ENCODE data around the gene NBEA. TPM values are rescaled to one million over a fixed set of nuclear protein-coding genes. Genes with fewer than 3 reads are reported as not detected.

NBEA gene
- total RNA-seq, 4 donors from 2014 or later, result 21.5 to 60.4 (median 27.9) TPM

DNA sequence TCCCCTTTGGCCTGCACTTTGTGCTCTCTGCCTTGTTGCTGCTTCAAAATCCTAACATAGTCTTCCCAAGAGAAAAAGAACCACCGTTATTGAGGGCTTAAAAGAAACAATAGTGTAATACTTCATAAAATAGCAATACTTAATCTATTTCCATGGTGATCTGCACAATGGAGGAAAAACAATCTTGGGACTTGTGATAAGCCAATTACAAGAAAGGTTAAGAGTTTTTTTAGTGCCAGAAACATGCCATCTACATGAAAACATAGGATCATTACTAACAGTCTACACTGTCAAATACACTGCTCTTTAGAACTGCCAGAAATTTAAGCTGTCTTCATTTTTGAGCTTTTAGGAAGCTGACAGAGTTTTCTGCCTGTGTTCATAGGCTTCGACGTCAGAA, 588.5 kb downstream of the NBEA start:
- Histone ChIP-seq H3K4me3 (replicated peaks in 1 of 3) (no peak overlapping the region), H3K36me3 (no peaks in the 10 kb centered on the region), H3K4me1 (no peaks in the 10 kb centered on the region), H3K27me3 (no peaks in the 10 kb centered on the region), H3K9me3 (no peaks in the 10 kb centered on the region), H3K27ac (no peak overlapping the region)
- intact Hi-C loops (cut with DNase I), result no loop called here
- WGBS, 2 donors, result 74 to 86% methylated on average over 3 of the region's 3 CpGs
- DNase-seq, result no peak
- TF ChIP-seq POLR2A (IDR thresholded peaks at IDR 0.05), result no peak
- TF ChIP-seq, protein P1, sequence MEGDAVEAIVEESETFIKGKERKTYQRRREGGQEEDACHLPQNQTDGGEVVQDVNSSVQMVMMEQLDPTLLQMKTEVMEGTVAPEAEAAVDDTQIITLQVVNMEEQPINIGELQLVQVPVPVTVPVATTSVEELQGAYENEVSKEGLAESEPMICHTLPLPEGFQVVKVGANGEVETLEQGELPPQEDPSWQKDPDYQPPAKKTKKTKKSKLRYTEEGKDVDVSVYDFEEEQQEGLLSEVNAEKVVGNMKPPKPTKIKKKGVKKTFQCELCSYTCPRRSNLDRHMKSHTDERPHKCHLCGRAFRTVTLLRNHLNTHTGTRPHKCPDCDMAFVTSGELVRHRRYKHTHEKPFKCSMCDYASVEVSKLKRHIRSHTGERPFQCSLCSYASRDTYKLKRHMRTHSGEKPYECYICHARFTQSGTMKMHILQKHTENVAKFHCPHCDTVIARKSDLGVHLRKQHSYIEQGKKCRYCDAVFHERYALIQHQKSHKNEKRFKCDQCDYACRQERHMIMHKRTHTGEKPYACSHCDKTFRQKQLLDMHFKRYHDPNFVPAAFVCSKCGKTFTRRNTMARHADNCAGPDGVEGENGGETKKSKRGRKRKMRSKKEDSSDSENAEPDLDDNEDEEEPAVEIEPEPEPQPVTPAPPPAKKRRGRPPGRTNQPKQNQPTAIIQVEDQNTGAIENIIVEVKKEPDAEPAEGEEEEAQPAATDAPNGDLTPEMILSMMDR (IDR thresholded peaks at IDR 0.05), result no peak

DNA sequence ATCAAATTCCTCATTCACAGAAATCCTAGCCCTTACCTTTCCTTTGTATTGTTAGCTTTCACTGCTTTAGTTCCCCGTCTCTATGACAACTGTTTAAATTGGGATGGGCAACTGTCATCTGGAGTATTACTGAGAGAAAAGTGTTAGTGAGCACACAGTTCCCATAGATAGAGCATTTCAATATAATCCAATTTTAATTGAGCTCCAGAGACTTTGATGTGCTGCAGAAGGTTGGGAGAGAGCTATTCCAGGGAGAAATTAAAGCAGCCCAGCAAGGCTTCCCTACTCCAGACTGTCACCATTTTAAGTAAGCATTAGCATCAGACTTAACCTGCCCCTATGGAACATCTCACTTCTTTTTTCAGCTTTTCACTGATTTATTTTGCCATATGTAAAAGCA, 589.5 kb downstream of the NBEA start:
- intact Hi-C loops (cut with DNase I), result no loop called here
- 95 to 98% methylated on average over 1 of the region's 1 CpG for WGBS, 2 donors
- no peak for DNase-seq
- Histone ChIP-seq H3K9me3 (no peaks in the 10 kb centered on the region), H3K4me1 (no peaks in the 10 kb centered on the region), H3K36me3 (no peaks in the 10 kb centered on the region), H3K27ac (no peak overlapping the region), H3K4me3 (replicated peaks in 1 of 3) (no peak overlapping the region), H3K27me3 (no peaks in the 10 kb centered on the region)
- TF ChIP-seq POLR2A (IDR thresholded peaks at IDR 0.05), result no peak
- TF ChIP-seq, protein P1 (IDR thresholded peaks at IDR 0.05), result no peak

DNA sequence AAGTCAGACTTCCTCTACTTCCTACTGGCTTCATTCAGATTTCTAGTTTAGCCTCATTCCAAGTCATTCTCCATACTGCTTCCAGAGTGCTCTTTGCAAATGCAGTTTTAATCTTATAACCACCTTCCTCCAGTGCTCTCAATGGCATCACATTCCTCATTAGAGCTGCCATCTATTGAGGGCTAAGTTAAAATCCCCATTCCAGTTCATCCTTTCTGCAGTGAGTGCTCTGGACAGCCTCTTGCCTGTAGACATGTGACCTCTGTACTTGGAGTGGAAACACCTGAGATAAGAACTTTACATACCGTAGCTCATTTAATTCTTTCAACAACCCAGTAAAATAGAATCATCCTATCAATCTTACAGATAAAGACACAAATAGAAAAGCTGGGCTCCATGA, 592.3 kb downstream of the NBEA start:
- no peaks in the 10 kb centered on the region for H3K36me3 ChIP-seq
- H3K27ac ChIP-seq, result no peak overlapping the region
- no peak for DNase-seq
- H3K4me1 ChIP-seq, result no peaks in the 10 kb centered on the region
- intact Hi-C loops (cut with DNase I), result no loop called here
- H3K9me3 ChIP-seq, result no peaks in the 10 kb centered on the region
- 84 to 85% methylated on average over 1 of the region's 1 CpG for WGBS, 2 donors
- H3K27me3 ChIP-seq, result no peaks in the 10 kb centered on the region
- H3K4me3 ChIP-seq (replicated peaks in 1 of 3), result no peak overlapping the region
- TF ChIP-seq, protein P1 (IDR thresholded peaks at IDR 0.05), result no peak
- no peak for TF ChIP-seq POLR2A (IDR thresholded peaks at IDR 0.05)

DNA sequence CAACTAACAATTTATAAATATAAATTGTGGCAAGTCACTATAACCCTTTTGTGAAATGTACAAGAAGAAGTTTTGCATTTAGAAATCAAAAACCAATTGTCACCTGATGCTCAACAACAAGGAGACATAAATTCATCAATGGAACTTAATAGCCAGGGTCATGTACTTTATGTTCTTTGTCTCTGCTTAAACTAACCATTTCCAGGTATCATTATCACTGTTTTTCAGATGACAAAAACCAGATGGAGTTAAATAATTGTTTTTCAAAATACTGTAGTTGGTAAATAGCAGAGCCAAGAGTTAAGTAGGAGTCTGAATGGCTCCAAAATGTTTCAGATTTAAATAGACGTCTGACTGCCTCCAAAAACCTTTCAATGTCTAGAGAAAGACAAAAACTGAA, 606.7 kb downstream of the NBEA start:
- Histone ChIP-seq H3K27ac (no peak overlapping the region), H3K9me3 (no peaks in the 10 kb centered on the region), H3K36me3 (no peaks in the 10 kb centered on the region), H3K4me1 (no peaks in the 10 kb centered on the region), H3K4me3 (replicated peaks in 1 of 3) (no peak overlapping the region), H3K27me3 (no peaks in the 10 kb centered on the region)
- WGBS, 2 donors, result 83 to 91% methylated on average over 1 of the region's 1 CpG
- TF ChIP-seq POLR2A (IDR thresholded peaks at IDR 0.05), result no peak
- TF ChIP-seq, protein P1 (IDR thresholded peaks at IDR 0.05), result no peak
- DNase-seq, result no peak
- intact Hi-C loops (cut with DNase I), result no loop called here

DNA sequence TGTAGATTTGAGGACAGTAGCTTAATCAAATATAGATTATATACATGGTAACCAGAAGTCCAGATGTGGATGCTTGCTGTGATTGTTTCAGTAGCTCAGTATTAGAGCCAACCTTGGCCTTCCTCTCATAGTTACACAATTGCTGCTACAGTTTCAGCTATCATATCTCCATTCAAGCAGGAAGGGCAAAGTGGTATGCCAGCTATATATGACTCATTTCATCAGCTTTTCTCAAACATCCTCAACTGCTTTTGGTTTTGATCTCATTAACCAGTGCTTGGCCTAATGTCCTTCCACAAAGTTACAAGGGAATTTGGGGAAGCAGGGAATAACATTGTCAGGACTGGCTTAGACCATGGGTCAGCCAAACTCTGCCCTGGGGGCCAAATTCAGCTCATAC, 607.4 kb downstream of the NBEA start:
- no peaks in the 10 kb centered on the region for H3K36me3 ChIP-seq
- no peaks in the 10 kb centered on the region for H3K27me3 ChIP-seq
- TF ChIP-seq POLR2A (IDR thresholded peaks at IDR 0.05), result no peak
- TF ChIP-seq, protein P1 (IDR thresholded peaks at IDR 0.05), result no peak
- H3K9me3 ChIP-seq, result no peaks in the 10 kb centered on the region
- no peak overlapping the region for H3K27ac ChIP-seq
- H3K4me3 ChIP-seq (replicated peaks in 1 of 3), result no peak overlapping the region
- H3K4me1 ChIP-seq, result no peaks in the 10 kb centered on the region
- intact Hi-C loops (cut with DNase I), result no loop called here
- DNase-seq, result no peak

All from thyroid gland (tissue), 4 donors.